Adipocyte (in vitro differentiated cells): Measurements from ENCODE around the gene FASN.
A peak's percentile ranks its signal among the peaks of the same experiment; 100 is the strongest.
"Not testable (repeated sequence)": the region's sequence is repeated elsewhere in the genome, so short reads cannot be mapped to it uniquely, and the experiment has no call there.

Source experiments
- DNase-seq: peaks from one replicate; pipeline ENCODE4 v3.0.0-alpha.2; 2015; ENCODE audit warnings: low read depth
- H3K27me3 ChIP-seq: replicated peaks from 2 replicates; pipeline ENCODE4 v1.7.0; 2013; ENCODE audit warnings: mild to moderate bottlenecking, low read length, moderate library complexity; ENCODE audit not compliant: control insufficient read depth, insufficient read depth
- H3K36me3 ChIP-seq: 2 replicates; pipeline ENCODE4 v1.7.0; 2013; ENCODE audit warnings: low read length, mild to moderate bottlenecking, moderate library complexity; ENCODE audit not compliant: control insufficient read depth, insufficient read depth, severe bottlenecking
- H3K4me1 ChIP-seq: 2 replicates; pipeline ENCODE4 v1.7.0; 2013; ENCODE audit warnings: mild to moderate bottlenecking, low read length, moderate library complexity; ENCODE audit not compliant: control insufficient read depth, insufficient read depth
- H3K4me3 ChIP-seq: 2 replicates; pipeline ENCODE4 v1.7.0; 2013; ENCODE audit warnings: mild to moderate bottlenecking, low read length, moderate library complexity
- H3K9ac ChIP-seq: 2 replicates; pipeline ENCODE4 v1.7.0; 2013; ENCODE audit warnings: mild to moderate bottlenecking, low read length, moderate library complexity
- H3K9me3 ChIP-seq: 2 replicates; pipeline ENCODE4 v1.7.0; 2013; ENCODE audit warnings: mild to moderate bottlenecking, low read length, moderate library complexity; ENCODE audit not compliant: control insufficient read depth

FASN gene

GRCh38 chr17:82039695-82040299, 58.2 kb downstream of the FASN start:
- Histone ChIP-seq H3K4me1 (peaks cover 8% of the 10 kb centered on the region), H3K36me3 (no peaks in the 10 kb centered on the region), H3K4me3 (no peak overlapping the region), H3K9me3 (no peaks in the 10 kb centered on the region), H3K9ac (no peak overlapping the region), H3K27me3 (no peaks in the 10 kb centered on the region)
- no peak for DNase-seq

- H3K36me3 ChIP-seq, DNase-seq, H3K9ac ChIP-seq, H3K27me3 ChIP-seq, H3K4me1 ChIP-seq, H3K4me3 ChIP-seq, H3K9me3 ChIP-seq: not testable (repeated sequence)
Measured at GRCh38 chr17:82038796-82039409, 59.1 kb downstream of the FASN start.

GRCh38 chr17:82037889-82038195, 60.2 kb downstream of the FASN start:
- peaks cover 8% of the 10 kb centered on the region for H3K4me1 ChIP-seq
- no peaks in the 10 kb centered on the region for H3K9me3 ChIP-seq
- peak overlapping the region; percentile 90 for H3K4me3 ChIP-seq
- peak overlapping the region; percentile 9 for H3K9ac ChIP-seq
- no peaks in the 10 kb centered on the region for H3K27me3 ChIP-seq
- H3K36me3 ChIP-seq, result no peaks in the 10 kb centered on the region
- DNase-seq, result no peak

GRCh38 chr17:82037092-82037888, 60.7 kb downstream of the FASN start, which contains the start of gene DCXR:
DCXR (minus strand) TSS chr17:82037697; CDS start chr17:82037682, 15 bp downstream.
- peak; percentile 98 for DNase-seq
- Histone ChIP-seq H3K27me3 (no peaks in the 10 kb centered on the region), H3K4me3 (peak within 1 kb of the TSS; percentile 90), H3K9me3 (no peaks in the 10 kb centered on the region), H3K4me1 (peaks cover 8% of the 10 kb centered on the region), H3K36me3 (no peaks in the 10 kb centered on the region), H3K9ac (peak within 1 kb of the TSS; percentile 91)

GRCh38 chr17:82036634-82037091, 61.4 kb downstream of the FASN start:
- Histone ChIP-seq H3K4me3 (peak overlapping the region; percentile 90), H3K27me3 (no peaks in the 10 kb centered on the region), H3K9me3 (no peaks in the 10 kb centered on the region), H3K9ac (peak overlapping the region; percentile 91), H3K36me3 (no peaks in the 10 kb centered on the region), H3K4me1 (peaks cover 8% of the 10 kb centered on the region)
- no peak for DNase-seq

GRCh38 chr17:82035956-82036633, 61.9 kb downstream of the FASN start:
- DNase-seq, result no peak
- H3K4me3 ChIP-seq, result peak overlapping the region; percentile 90
- H3K27me3 ChIP-seq, result no peaks in the 10 kb centered on the region
- no peaks in the 10 kb centered on the region for H3K36me3 ChIP-seq
- peak overlapping the region; percentile 91 for H3K9ac ChIP-seq
- H3K9me3 ChIP-seq, result no peaks in the 10 kb centered on the region
- peaks cover 8% of the 10 kb centered on the region for H3K4me1 ChIP-seq

- H3K9me3 ChIP-seq, result no peaks in the 10 kb centered on the region
- H3K9ac ChIP-seq, result no peak overlapping the region
- no peaks in the 10 kb centered on the region for H3K36me3 ChIP-seq
- H3K4me3 ChIP-seq, result no peak overlapping the region
- peaks cover 8% of the 10 kb centered on the region for H3K4me1 ChIP-seq
- no peak for DNase-seq
- no peaks in the 10 kb centered on the region for H3K27me3 ChIP-seq
Measured at GRCh38 chr17:82035488-82035887, 62.5 kb downstream of the FASN start.

GRCh38 chr17:82034371-82035011, 63.5 kb downstream of the FASN start:
- Histone ChIP-seq H3K4me1 (peaks cover 15% of the 10 kb centered on the region), H3K4me3 (no peak overlapping the region)
- no peak for DNase-seq

GRCh38 chr17:82033359-82034085, 64.5 kb downstream of the FASN start:
- H3K4me1 ChIP-seq, result peaks cover 15% of the 10 kb centered on the region
- H3K36me3 ChIP-seq, result no peaks in the 10 kb centered on the region
- no peak for DNase-seq
- no peaks in the 10 kb centered on the region for H3K9me3 ChIP-seq
- H3K27me3 ChIP-seq, result no peaks in the 10 kb centered on the region
- no peak overlapping the region for H3K4me3 ChIP-seq
- no peak overlapping the region for H3K9ac ChIP-seq

More at GRCh38 chr17:82034371-82035011, 63.5 kb downstream of the FASN start:
- Histone ChIP-seq H3K36me3 (no peaks in the 10 kb centered on the region), H3K9me3 (no peaks in the 10 kb centered on the region), H3K9ac (no peak overlapping the region), H3K27me3 (no peaks in the 10 kb centered on the region)

GRCh38 chr17:82031885-82032627, 66.0 kb downstream of the FASN start:
- Histone ChIP-seq H3K9me3 (no peaks in the 10 kb centered on the region), H3K36me3 (no peaks in the 10 kb centered on the region), H3K27me3 (no peaks in the 10 kb centered on the region), H3K4me3 (peak overlapping the region; percentile 71), H3K4me1 (peaks cover 15% of the 10 kb centered on the region), H3K9ac (peak overlapping the region; percentile 78)
- no peak for DNase-seq
